Adrenal gland (tissue), 12 donors: ENCODE measurements around the gene SLC50A1. TPM values are rescaled to one million over a fixed set of nuclear protein-coding genes. Genes with fewer than 3 reads are reported as not detected.
A peak's percentile ranks its signal among the peaks of the same experiment; 100 is the strongest.
"Not testable (repeated sequence)": the region's sequence is repeated elsewhere in the genome, so short reads cannot be mapped to it uniquely, and the experiment has no call there.

Experiments
- DNase-seq, 7 donors: peaks; one replicate each; pipeline ENCODE4 v3.0.0-alpha.2; 2019 to 2020
- H3K27ac ChIP-seq, 5 donors: fragments of 200-600 bp; sonication (generic) in 4 of 5; 1 replicate in 3 of 5; 2 replicates in 2 of 5; pipeline versions ENCODE4 v1.5.1 to v1.8.0; 2016 to 2020; ENCODE audit warnings: mild to moderate bottlenecking in 1 of 5
- H3K27me3 ChIP-seq: fragments of 200-600 bp; 2 replicates; pipeline ENCODE4 v1.8.0; 2021
- H3K36me3 ChIP-seq, 2 donors: fragments of 200-600 bp; replicated peaks in 1 of 2; 1 replicate in 1 of 2; 2 replicates in 1 of 2; pipeline versions ENCODE4 v1.5.1 to v1.8.0; 2018 to 2022
- H3K4me1 ChIP-seq, 2 donors: fragments of 200-600 bp; replicated peaks in 1 of 2; 1 replicate in 1 of 2; 2 replicates in 1 of 2; pipeline versions ENCODE4 v1.5.1 to v1.8.0; 2018 to 2021
- H3K4me3 ChIP-seq, 4 donors: fragments of 200-600 bp; sonication (generic) in 3 of 4; one replicate each; pipeline ENCODE4 v1.5.1; 2016 to 2018
- H3K9me3 ChIP-seq, 3 donors: fragments of 200-600 bp; sonication (generic) in 1 of 3; replicated peaks in 1 of 3; 1 replicate in 2 of 3; 2 replicates in 1 of 3; pipeline versions ENCODE4 v1.5.1 to v1.8.0; 2016 to 2021
- POLR2A ChIP-seq, 2 donors: fragments of 450-650 bp; IDR thresholded peaks; one replicate each; pipeline ENCODE4 v1.6.1; 2017; ENCODE audit warnings: antibody characterized with exemption in 2 of 2, mild to moderate bottlenecking in 2 of 2, moderate library complexity in 1 of 2
- WGBS, 4 donors: extraction: QIAGEN DNeasy Blood & Tissue Kit in 2 of 4; methylation state at CpG; one replicate each; pipeline versions ENCODE4 v1.1.5 to v1.1.7; 2013 to 2017; 5-methylcytosine and 5-hydroxymethylcytosine counted together
- intact Hi-C, 2 donors: fragments of 100-400 bp; cut with DNase I; formaldehyde crosslinking; loops; one replicate each; pipeline versions ENCODE4 v1.14.1 to v1.15.0; 2022 to 2023
- polyA plus RNA-seq, 3 donors: library from polyadenylated mRNA; stranded (reverse); fragments of 200-250 nt in 2 of 3; fragments of 350-450 nt in 1 of 3; fragmentation: Illumina TruSeq in 1 of 3; extraction: RNeasy Lipid Tissue Mini Kit (QIAGEN cat#74804) in 1 of 3; gene quantifications; one replicate each; pipeline ENCODE4 v1.2.3, GENCODE V29; 2013 to 2014
- total RNA-seq, 9 donors: library from RNA; depleted of rRNA in 4 of 9; stranded (reverse); fragments of >200 nt in 4 of 9; fragments of 120-200 nt in 1 of 9; fragmentation: NEBNext Ultra II Directional in 1 of 9; extraction: Animal tissue kit (Norgen Biotek cat#: 25700) in 1 of 9; gene quantifications; one replicate each; pipeline versions ENCODE4 v1.1.0 to v1.2.4, GENCODE V29; 2013 to 2023
- TF ChIP-seq, protein P1 (sequence below), 6 experiments: fragments of 450-650 bp in 4 of 6; fragments of 200-600 bp in 2 of 6; sonication (generic) in 1 of 6; IDR thresholded peaks; 1 replicate in 5 of 6; 2 replicates in 1 of 6; pipeline versions ENCODE4 v1.5.1 to v1.8.0; 2016 to 2021; ENCODE audit warnings: antibody characterized with exemption in 6 of 6, mild to moderate bottlenecking in 2 of 6, moderate library complexity in 1 of 6
- donor health status: healthy with polysubstance abuse.
- donor health status: Bipolar disorder and iron deficiency.
- donor health status: DM: yes; HTN: yes; CAD: no.
- donor health status: DM: no; HTN: no; CAD: no.
- donor health status: DM: no; HTN: no; CAD: no.
- donor health status: DM: yes; HTN: yes; CAD: no.

Gene SLC50A1
- total and polyA plus RNA-seq, 12 donors, result 31.7 to 172 (median 53.8) TPM

DNA sequence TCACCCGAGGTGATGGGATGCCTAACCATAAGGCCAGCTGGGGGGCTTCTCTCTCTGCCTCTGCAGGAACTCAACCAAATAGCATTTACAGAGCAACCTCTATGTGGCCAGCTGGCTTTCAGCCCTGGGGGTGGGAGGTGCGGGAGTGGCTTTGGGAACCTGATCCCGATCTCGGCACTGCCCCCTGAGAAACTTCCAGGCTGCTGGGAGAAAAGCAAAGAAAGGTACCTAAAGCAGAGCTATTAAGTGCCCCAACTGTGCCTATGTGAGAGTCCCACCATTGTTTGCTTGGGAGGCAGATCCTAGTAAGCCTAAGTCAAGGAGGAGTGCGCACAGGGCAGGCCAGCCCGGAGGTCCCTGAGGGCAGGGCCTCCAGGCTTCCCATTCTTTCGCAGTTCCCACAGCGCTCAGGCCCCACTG lies 30.4 kb downstream of the SLC50A1 start:
- WGBS, 4 donors, result 53 to 75% (median 65%) methylated on average over 4 to 8 of the region's 8 CpGs
- H3K4me1 ChIP-seq, result peaks cover 0 to 15% of the 10 kb centered on the region in 2 donors
- no peaks in the 10 kb centered on the region for H3K27me3 ChIP-seq
- intact Hi-C loops, result loop anchor here (2.0 kb wide), 1 partner anchor 73 kb away; no protein-coding TSS in a partner anchor
- no peak overlapping the region for H3K4me3 ChIP-seq
- peak in 1 of 7 donors; percentile 39 for DNase-seq
- peak overlapping the region in 1 of 5 donors; percentile 73 for H3K27ac ChIP-seq
- peaks cover 0 to 22% of the 10 kb centered on the region in 2 donors for H3K36me3 ChIP-seq
- TF ChIP-seq, protein P1, sequence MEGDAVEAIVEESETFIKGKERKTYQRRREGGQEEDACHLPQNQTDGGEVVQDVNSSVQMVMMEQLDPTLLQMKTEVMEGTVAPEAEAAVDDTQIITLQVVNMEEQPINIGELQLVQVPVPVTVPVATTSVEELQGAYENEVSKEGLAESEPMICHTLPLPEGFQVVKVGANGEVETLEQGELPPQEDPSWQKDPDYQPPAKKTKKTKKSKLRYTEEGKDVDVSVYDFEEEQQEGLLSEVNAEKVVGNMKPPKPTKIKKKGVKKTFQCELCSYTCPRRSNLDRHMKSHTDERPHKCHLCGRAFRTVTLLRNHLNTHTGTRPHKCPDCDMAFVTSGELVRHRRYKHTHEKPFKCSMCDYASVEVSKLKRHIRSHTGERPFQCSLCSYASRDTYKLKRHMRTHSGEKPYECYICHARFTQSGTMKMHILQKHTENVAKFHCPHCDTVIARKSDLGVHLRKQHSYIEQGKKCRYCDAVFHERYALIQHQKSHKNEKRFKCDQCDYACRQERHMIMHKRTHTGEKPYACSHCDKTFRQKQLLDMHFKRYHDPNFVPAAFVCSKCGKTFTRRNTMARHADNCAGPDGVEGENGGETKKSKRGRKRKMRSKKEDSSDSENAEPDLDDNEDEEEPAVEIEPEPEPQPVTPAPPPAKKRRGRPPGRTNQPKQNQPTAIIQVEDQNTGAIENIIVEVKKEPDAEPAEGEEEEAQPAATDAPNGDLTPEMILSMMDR (IDR thresholded peaks at IDR 0.05), result no peak
- no peak for TF ChIP-seq POLR2A (IDR thresholded peaks at IDR 0.05)
- H3K9me3 ChIP-seq, result no peaks in the 10 kb centered on the region

DNA sequence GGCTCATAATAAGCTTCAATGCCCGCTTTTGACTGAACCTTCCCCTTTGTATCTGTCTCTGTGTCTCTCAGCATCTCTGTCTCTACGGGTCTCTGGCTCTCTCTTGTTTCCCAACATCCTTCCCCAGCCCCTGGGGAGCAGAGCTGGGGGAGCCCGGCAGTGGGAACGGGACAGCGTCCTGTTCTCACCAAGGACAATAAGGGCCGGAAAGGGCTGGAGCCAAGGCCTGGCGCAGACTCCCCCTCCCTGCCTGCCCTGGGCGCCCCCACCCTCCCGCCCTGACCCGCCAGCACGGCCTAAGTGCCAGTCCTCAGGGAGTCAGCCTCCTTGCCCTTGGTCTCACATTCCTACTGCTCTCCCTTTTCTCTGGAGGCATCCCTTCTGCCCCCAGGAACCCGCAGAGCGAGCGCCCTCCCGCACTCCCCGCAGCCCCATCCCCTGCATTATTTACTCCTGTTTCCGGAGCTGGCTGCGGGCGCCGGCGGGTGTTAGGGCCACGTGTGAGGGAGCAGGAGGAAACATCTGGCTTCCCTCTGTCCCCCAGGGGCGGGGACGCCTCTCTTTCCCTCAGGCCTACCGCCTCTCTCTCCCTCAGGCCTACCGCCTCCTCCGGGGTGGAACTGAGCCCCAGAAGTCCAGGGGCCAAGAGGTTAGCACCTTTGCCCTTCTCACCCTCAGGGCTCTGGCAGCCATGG lies 31.0 kb downstream of the SLC50A1 start:
- H3K4me1 ChIP-seq, result peaks cover 0 to 18% of the 10 kb centered on the region in 2 donors
- WGBS, 4 donors, result 22 to 36% (median 26%) methylated on average over 18 to 27 of the region's 27 CpGs
- H3K4me3 ChIP-seq, result no peak overlapping the region
- TF ChIP-seq, protein P1 (IDR thresholded peaks at IDR 0.05), result no peak
- no peak for TF ChIP-seq POLR2A (IDR thresholded peaks at IDR 0.05)
- H3K36me3 ChIP-seq, result peaks cover 0 to 22% of the 10 kb centered on the region in 2 donors
- H3K27me3 ChIP-seq, result no peaks in the 10 kb centered on the region
- peak overlapping the region in 1 of 5 donors; percentile 73 for H3K27ac ChIP-seq
- intact Hi-C loops, result loop anchor here (2.0 kb wide), 1 partner anchor 74 kb away; no protein-coding TSS in a partner anchor
- peak; percentile 30 to 74 (median 45) for DNase-seq
- H3K9me3 ChIP-seq, result no peaks in the 10 kb centered on the region

DNA sequence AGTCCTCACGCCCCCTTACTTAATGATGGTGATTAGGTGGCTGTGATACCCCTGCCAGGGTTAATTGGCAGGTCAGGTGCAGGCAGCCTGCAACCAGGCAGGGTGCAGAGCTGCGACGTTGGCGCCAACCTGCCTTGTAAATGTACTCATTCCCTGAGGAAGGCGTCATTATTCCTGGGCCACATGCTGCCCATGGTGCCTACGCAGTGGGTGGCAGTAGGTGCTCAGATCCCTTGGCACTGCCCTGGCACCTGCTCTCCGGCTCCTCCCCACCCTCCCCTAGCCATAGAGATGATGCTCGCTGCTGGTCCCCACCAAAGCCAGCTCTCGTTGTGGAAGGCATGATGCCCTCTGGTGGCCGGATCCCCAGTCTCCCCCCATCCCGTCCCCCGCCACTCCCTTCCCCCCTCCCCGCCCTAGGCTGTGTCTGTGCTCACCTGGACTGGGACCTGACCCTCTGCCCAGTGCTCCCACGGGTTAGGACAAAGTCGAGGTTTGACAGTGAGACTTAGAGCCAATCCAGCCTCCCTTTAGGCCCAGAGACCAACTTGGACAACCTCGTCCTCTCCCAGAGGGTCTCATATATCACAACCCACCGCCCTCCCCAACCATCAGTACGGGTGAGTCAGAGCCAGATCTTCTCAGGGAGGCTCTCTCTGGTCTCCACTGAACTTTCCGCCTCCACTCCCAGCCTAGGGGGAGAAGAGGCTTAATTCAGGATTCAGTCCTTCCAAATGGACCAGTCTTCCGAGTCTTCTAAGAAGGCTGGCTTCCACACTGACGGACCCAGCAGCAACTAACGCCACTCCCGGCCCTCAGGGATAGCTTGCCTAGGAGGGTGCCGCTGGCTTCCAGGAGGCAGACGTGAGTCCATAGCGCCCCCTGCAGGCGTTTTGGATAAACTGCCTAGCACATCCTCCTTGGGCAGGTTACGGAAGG lies 31.8 kb downstream of the SLC50A1 start:
- peaks cover 4 to 26% of the 10 kb centered on the region in 2 donors for H3K4me1 ChIP-seq
- TF ChIP-seq, protein P1 (IDR thresholded peaks at IDR 0.05), result peak; percentile 83 to 97 (median 92)
- no peak for TF ChIP-seq POLR2A (IDR thresholded peaks at IDR 0.05)
- 4 to 12% (median 8%) methylated on average over 5 to 28 of the region's 28 CpGs for WGBS, 4 donors
- no peaks in the 10 kb centered on the region for H3K27me3 ChIP-seq
- peak overlapping the region in 1 of 5 donors; percentile 48 for H3K27ac ChIP-seq
- H3K36me3 ChIP-seq, result peaks cover 0 to 22% of the 10 kb centered on the region in 2 donors
- intact Hi-C loops, result loop anchor here (2.0 kb wide), 1 partner anchor 75 kb away; no protein-coding TSS in a partner anchor
- peak; percentile 85 to 94 (median 91) for DNase-seq
- no peak overlapping the region for H3K4me3 ChIP-seq
- H3K9me3 ChIP-seq, result no peaks in the 10 kb centered on the region

DNA sequence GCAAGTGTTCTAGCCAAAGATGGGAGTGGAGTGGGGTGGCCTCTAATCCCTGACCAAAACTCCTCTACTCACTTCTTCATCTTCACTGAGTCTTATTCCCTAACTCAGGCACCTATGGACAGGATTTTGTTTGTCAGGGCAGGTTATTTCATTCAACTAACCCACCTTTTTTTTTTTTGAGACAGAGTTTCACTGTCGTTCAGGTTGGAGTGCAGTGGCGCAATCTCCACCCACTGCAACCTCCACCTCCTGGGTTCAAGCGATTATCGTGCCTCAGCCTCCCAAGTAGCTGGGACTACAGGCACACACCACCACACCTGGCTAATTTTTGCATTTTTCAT lies 32.4 kb downstream of the SLC50A1 start:
- H3K4me3 ChIP-seq, intact Hi-C loops, H3K27me3 ChIP-seq, H3K27ac ChIP-seq, H3K9me3 ChIP-seq, DNase-seq: not testable (repeated sequence)
- Histone ChIP-seq H3K36me3 (peaks cover 0 to 22% of the 10 kb centered on the region in 2 donors), H3K4me1 (peaks cover 7 to 27% of the 10 kb centered on the region in 2 donors)
- 25 to 38% (median 31%) methylated on average over 4 of the region's 4 CpGs for WGBS, 4 donors
